OCI-LY3 (cell line): ENCODE measurements around the gene LHPP.

Experiments used
- CTCF ChIP-seq: fragments of 200-600, 300-600 bp; sonication (generic); IDR thresholded peaks from 2 replicates; pipeline ENCODE4 v1.5.1; 2014; ENCODE audit warnings: antibody characterized with exemption, low read length, low read depth
- EZH2phosphoT487 ChIP-seq: fragments of 200-600 bp; shearing (Covaris generic); IDR thresholded peaks from 2 replicates; pipeline ENCODE4 v1.6.1; 2018; ENCODE audit warnings: antibody characterized with exemption, mixed run types, low read depth

- no peak for TF ChIP-seq CTCF
- no peak for TF ChIP-seq EZH2phosphoT487
Measured at GRCh38 chr10:124538706-124539105, 77.1 kb downstream of the LHPP start.
